CD14-positive monocyte (primary cell): Measurements from ENCODE around the gene PARP8. TPM values are rescaled to one million over a fixed set of nuclear protein-coding genes. Genes with fewer than 3 reads are reported as not detected.

Experiments
- DNase-seq, 3 donors: peaks; one replicate each; pipeline ENCODE4 v3.0.0-alpha.2; 2011 to 2022
- H2AFZ ChIP-seq: 2 replicates; pipeline ENCODE4 v1.6.0; 2012; ENCODE audit warnings: mild to moderate bottlenecking, low read depth, low read length, inconsistent platforms; ENCODE audit not compliant: insufficient read depth, poor library complexity, severe bottlenecking
- H3K27ac ChIP-seq, 2 donors: 1 replicate in 1 of 2; 2 replicates in 1 of 2; pipeline ENCODE4 v1.5.1; 2012 to 2013; ENCODE audit warnings: low read length in 2 of 2, control low read depth in 1 of 2, inconsistent platforms in 1 of 2, low read depth in 1 of 2, mild to moderate bottlenecking in 1 of 2
- H3K27me3 ChIP-seq, 2 donors: one replicate each; pipeline versions ENCODE4 v1.6.0 to v1.6.1; 2011 to 2013; ENCODE audit warnings: low read length in 2 of 2; ENCODE audit not compliant: control insufficient read depth in 2 of 2, insufficient read depth in 2 of 2
- H3K36me3 ChIP-seq, 2 donors: replicated peaks in 1 of 2; 1 replicate in 1 of 2; 2 replicates in 1 of 2; pipeline versions ENCODE4 v1.5.1 to v1.6.1; 2012 to 2013; ENCODE audit warnings: low read length in 2 of 2, control low read depth in 1 of 2, inconsistent platforms in 1 of 2, mild to moderate bottlenecking in 1 of 2; ENCODE audit not compliant: insufficient read depth in 2 of 2, control insufficient read depth in 1 of 2
- H3K4me1 ChIP-seq, 2 donors: 1 replicate in 1 of 2; 2 replicates in 1 of 2; pipeline versions ENCODE4 v1.5.1 to v1.6.1; 2012 to 2013; ENCODE audit warnings: low read length in 2 of 2, control low read depth in 1 of 2, inconsistent platforms in 1 of 2, mild to moderate bottlenecking in 1 of 2, moderate library complexity in 1 of 2; ENCODE audit not compliant: insufficient read depth in 2 of 2, control insufficient read depth in 1 of 2
- H3K4me2 ChIP-seq: replicated peaks from 2 replicates; pipeline ENCODE3; 2012; ENCODE audit warnings: low read length, moderate library complexity, mild to moderate bottlenecking; ENCODE audit not compliant: poor library complexity, severe bottlenecking; ENCODE audit errors: extremely low read depth
- H3K4me3 ChIP-seq, 3 experiments: fragments of 200-600 bp in 1 of 3; sonication (generic) in 1 of 3; replicated peaks in 1 of 3; 1 replicate in 2 of 3; 2 replicates in 1 of 3; pipeline ENCODE4 v1.5.1; 2011 to 2013; ENCODE audit warnings: low read length in 3 of 3, mild to moderate bottlenecking in 3 of 3, control low read depth in 2 of 3, low read depth in 2 of 3, inconsistent platforms in 1 of 3, moderate library complexity in 1 of 3
- H3K79me2 ChIP-seq: 2 replicates; pipeline ENCODE4 v1.6.0; 2012; ENCODE audit warnings: mild to moderate bottlenecking, control low read depth, inconsistent platforms, low read length, moderate library complexity; ENCODE audit not compliant: insufficient read depth
- H3K9ac ChIP-seq: 2 replicates; pipeline ENCODE4 v1.6.0; 2017; ENCODE audit warnings: low read length, mild to moderate bottlenecking; ENCODE audit not compliant: insufficient read depth, poor library complexity, severe bottlenecking
- H3K9me3 ChIP-seq, 2 donors: replicated peaks in 1 of 2; 1 replicate in 1 of 2; 2 replicates in 1 of 2; pipeline versions ENCODE4 v1.5.1 to v1.6.1; 2012 to 2013; ENCODE audit warnings: low read length in 2 of 2, control low read depth in 1 of 2; ENCODE audit not compliant: control insufficient read depth in 1 of 2, insufficient read depth in 1 of 2
- H4K20me1 ChIP-seq: 2 replicates; pipeline ENCODE4 v1.6.0; 2012; ENCODE audit warnings: mild to moderate bottlenecking, low read length, control low read depth, moderate library complexity; ENCODE audit not compliant: insufficient read depth
- H3K27ac Mint-ChIP-seq, 7 donors: one replicate each; pipeline ENCODE4 v1.8.0; 2020; ENCODE audit warnings: mild to moderate bottlenecking in 7 of 7, mixed read lengths in 7 of 7, moderate library complexity in 6 of 7, inconsistent platforms in 2 of 7
- H3K27me3 Mint-ChIP-seq, 3 donors: one replicate each; pipeline ENCODE4 v1.8.0; 2021 to 2022; ENCODE audit warnings: low read depth in 3 of 3, mild to moderate bottlenecking in 3 of 3, mixed read lengths in 3 of 3, moderate library complexity in 3 of 3, inconsistent platforms in 1 of 3
- H3K36me3 Mint-ChIP-seq, 2 donors: one replicate each; pipeline ENCODE4 v1.8.0; 2020; ENCODE audit warnings: mixed read lengths in 2 of 2, inconsistent platforms in 1 of 2, mild to moderate bottlenecking in 1 of 2
- H3K4me1 Mint-ChIP-seq: one replicate; pipeline ENCODE4 v1.8.0; 2020; ENCODE audit warnings: mild to moderate bottlenecking, mixed read lengths
- H3K4me3 Mint-ChIP-seq, 2 donors: one replicate each; pipeline ENCODE4 v1.8.0; 2020; ENCODE audit warnings: mild to moderate bottlenecking in 2 of 2, mixed read lengths in 2 of 2, moderate library complexity in 1 of 2
- H3K9me3 Mint-ChIP-seq, 7 donors: one replicate each; pipeline ENCODE4 v1.8.0; 2020 to 2022; ENCODE audit warnings: mixed read lengths in 7 of 7, mild to moderate bottlenecking in 6 of 7, moderate library complexity in 6 of 7, inconsistent platforms in 2 of 7
- WGBS: methylation state at CpG from one replicate; pipeline ENCODE4 v1.1.5; 2013; ENCODE audit warnings: missing lambda C conversion rate; ENCODE audit not compliant: insufficient coverage; 5-methylcytosine and 5-hydroxymethylcytosine counted together
- intact Hi-C, 2 donors: fragments of 100-400 bp; cut with micrococcal nuclease; formaldehyde crosslinking; loops; one replicate each; pipeline versions ENCODE4 v1.15.0 to v1.15.1; 2023
- polyA plus RNA-seq, 3 donors: library from polyadenylated mRNA; depleted of rRNA in 1 of 3; unstranded in 2 of 3; stranded (reverse) in 1 of 3; fragments of 300-500 nt in 2 of 3; fragments of >200 nt in 1 of 3; fragmentation: Illumina TruSeq in 2 of 3; gene quantifications; 1 replicate in 2 of 3; 2 replicates in 1 of 3; pipeline ENCODE4 v1.2.3, GENCODE V29; 2012 to 2021
- TF ChIP-seq, protein P1 (sequence below): fragments of 200-600 bp; IDR thresholded peaks from one replicate; pipeline ENCODE4 v1.8.0; 2022; ENCODE audit warnings: antibody characterized with exemption, mild to moderate bottlenecking

Gene PARP8
- polyA plus RNA-seq, 3 donors, result 27.5 to 170 (median 40.6) TPM

DNA sequence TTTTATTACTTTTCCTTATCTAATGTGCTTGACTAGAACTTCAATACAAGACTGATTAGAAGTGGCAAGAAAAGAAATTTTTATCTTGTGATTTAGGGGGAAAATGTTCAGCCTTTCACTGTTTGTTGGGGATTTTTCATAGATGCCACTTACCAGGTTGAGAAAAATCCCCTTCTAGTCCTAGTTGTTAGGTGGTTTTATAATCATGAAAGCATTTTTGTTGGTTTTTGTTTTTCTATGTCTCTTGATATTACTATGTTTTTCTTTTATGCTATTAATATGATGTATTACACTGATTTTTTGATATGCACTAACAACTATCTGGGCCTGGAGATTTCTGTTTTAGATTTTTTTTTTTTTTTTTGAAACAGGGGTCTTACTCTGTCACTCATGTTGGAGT lies 134.0 kb downstream of the PARP8 start:
- Histone ChIP-seq H2AFZ (no peak overlapping the region), H3K4me1 (no peaks in the 10 kb centered on the region), H3K4me3 (no peak overlapping the region), H3K4me2 (no peak overlapping the region), H3K36me3 (peaks cover 58 to 98% of the 10 kb centered on the region in 2 donors), H3K27me3 (no peaks in the 10 kb centered on the region), H3K79me2 (peaks cover 44% of the 10 kb centered on the region), H3K27ac (no peak overlapping the region), H4K20me1 (peaks cover 46% of the 10 kb centered on the region), H3K9me3 (peaks cover 0 to 4% of the 10 kb centered on the region in 2 donors), H3K9ac (no peak overlapping the region)
- Mint-ChIP-seq H3K9me3 (peaks cover 0 to 12% (median 7%) of the 10 kb centered on the region in 7 donors), H3K27me3 (no peaks in the 10 kb centered on the region), H3K4me1 (no peaks in the 10 kb centered on the region), H3K36me3 (peaks cover 69 to 79% of the 10 kb centered on the region in 2 donors), H3K4me3 (no peak overlapping the region), H3K27ac (no peak overlapping the region)
- no peak for DNase-seq
- TF ChIP-seq, protein P1, sequence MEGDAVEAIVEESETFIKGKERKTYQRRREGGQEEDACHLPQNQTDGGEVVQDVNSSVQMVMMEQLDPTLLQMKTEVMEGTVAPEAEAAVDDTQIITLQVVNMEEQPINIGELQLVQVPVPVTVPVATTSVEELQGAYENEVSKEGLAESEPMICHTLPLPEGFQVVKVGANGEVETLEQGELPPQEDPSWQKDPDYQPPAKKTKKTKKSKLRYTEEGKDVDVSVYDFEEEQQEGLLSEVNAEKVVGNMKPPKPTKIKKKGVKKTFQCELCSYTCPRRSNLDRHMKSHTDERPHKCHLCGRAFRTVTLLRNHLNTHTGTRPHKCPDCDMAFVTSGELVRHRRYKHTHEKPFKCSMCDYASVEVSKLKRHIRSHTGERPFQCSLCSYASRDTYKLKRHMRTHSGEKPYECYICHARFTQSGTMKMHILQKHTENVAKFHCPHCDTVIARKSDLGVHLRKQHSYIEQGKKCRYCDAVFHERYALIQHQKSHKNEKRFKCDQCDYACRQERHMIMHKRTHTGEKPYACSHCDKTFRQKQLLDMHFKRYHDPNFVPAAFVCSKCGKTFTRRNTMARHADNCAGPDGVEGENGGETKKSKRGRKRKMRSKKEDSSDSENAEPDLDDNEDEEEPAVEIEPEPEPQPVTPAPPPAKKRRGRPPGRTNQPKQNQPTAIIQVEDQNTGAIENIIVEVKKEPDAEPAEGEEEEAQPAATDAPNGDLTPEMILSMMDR, result no peak
- intact Hi-C loops, result no loop called here

GRCh38 chr5:50807661-50808060 lies 141.2 kb downstream of the PARP8 start:
- Histone ChIP-seq H3K79me2 (peaks cover 32% of the 10 kb centered on the region), H3K36me3 (peaks cover 44 to 91% of the 10 kb centered on the region in 2 donors), H3K4me3 (no peak overlapping the region), H2AFZ (no peak overlapping the region), H4K20me1 (peaks cover 45% of the 10 kb centered on the region), H3K4me1 (no peaks in the 10 kb centered on the region), H3K27me3 (no peaks in the 10 kb centered on the region), H3K9ac (no peak overlapping the region), H3K4me2 (no peak overlapping the region), H3K9me3 (no peaks in the 10 kb centered on the region), H3K27ac (no peak overlapping the region)
- Mint-ChIP-seq H3K27ac (no peak overlapping the region), H3K9me3 (peaks cover 0 to 14% (median 3%) of the 10 kb centered on the region in 7 donors), H3K36me3 (peaks cover 63 to 71% of the 10 kb centered on the region in 2 donors), H3K4me3 (no peak overlapping the region), H3K27me3 (no peaks in the 10 kb centered on the region), H3K4me1 (no peaks in the 10 kb centered on the region)
- TF ChIP-seq, protein P1, result no peak
- 100% methylated on average over 1 of the region's 2 CpGs for WGBS
- DNase-seq, result no peak
- intact Hi-C loops, result no loop called here
